Measurements from ENCODE around the gene HTR3C.
"Not testable (repeated sequence)": the region's sequence is repeated elsewhere in the genome, so short reads cannot be mapped to it uniquely, and the experiment has no call there.

HTR3C gene

GRCh38 chr3:184015381-184016019, 37.3 kb upstream of the HTR3C start:
- H3K9me3 ChIP-seq (ENCODE audit: control insufficient read depth in 5 of 5, low read length in 5 of 5), result no peaks in the 10 kb centered on the region
- no peaks in the 10 kb centered on the region for H3K27me3 ChIP-seq (ENCODE audit: control insufficient read depth in 5 of 5, insufficient read depth in 4 of 5, low read length in 5 of 5)
- H3K27ac ChIP-seq (ENCODE audit: low read depth, low read length), result no peak overlapping the region
- peaks cover 8 to 24% (median 17%) of the 10 kb centered on the region in 5 donors for H3K4me1 ChIP-seq (ENCODE audit: control insufficient read depth in 5 of 5, insufficient read depth in 5 of 5, low read length in 5 of 5)
- H3K4me3 ChIP-seq (ENCODE audit: low read depth in 1 of 5, low read length in 5 of 5), result peak overlapping the region in 1 of 5 donors; percentile 32
- H3K36me3 ChIP-seq (ENCODE audit: control insufficient read depth in 5 of 5, insufficient read depth in 5 of 5, low read length in 5 of 5), result peaks cover 3 to 18% (median 12%) of the 10 kb centered on the region in 5 donors
- H3K9ac ChIP-seq (ENCODE audit: low read length in 5 of 5), result no peak overlapping the region

DNA sequence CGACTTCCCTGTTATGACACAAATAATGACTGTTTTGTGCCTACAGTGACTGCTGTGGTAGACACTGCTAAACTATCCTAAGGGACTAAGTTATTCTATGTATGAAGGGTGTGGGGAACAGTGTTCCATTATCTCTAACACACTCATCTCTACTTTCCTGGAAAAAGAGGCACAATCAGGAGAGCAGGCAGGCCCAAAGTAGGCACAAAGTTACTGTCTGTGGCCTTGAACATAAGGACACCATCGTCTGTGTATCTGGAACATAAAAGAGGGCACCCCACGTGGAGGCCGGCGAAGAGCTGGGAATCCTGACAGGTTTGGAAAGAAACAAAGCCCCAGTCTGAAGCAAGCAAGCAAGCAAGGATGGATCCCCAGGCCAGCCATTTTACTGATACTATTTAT, 36.7 kb upstream of the HTR3C start:
- no peaks in the 10 kb centered on the region for H3K9me3 ChIP-seq (ENCODE audit: control insufficient read depth in 5 of 5, low read length in 5 of 5)

DNA sequence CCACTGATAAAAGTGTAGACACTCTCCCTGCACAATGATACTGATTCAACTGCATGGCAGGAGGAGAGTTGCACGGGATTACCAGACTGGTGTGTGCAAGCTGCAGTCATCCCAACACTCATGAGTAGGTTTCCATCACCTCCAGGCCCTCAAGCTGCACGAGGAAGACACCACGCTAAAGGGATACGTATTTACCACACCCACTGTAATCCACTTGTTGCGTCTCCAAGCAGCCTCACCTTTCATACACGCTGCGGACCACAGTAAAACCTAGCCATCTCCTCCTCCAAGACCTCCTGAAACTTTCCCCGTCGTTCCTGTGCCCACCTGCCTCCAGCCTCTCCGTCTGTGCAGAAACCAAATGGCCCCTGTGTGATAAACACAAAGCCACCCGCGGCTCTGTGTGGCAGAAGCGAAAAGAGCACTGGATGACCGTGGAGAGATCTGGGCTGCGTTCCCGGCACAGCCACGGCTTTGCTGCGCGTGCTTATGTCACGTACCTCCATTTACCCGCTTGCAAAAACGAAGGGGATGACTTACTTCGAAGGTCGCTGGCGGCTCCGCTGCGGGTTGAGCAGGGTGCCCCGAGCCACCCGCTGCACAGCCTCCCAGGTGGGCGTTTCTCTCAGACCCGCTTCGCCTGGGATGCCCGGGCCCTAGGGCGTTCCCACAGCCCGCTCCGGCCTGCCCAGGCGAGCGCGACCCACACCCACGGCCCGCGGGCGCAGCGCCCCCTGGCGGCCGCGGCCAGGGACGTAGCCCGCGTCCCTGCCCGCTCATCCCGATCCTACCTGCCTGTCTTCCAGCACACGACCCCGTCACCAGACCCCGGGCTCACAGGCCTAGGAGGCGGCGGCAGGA, 35.8 kb upstream of the HTR3C start:
- Histone ChIP-seq H3K27me3 (ENCODE audit: control insufficient read depth in 5 of 5, insufficient read depth in 4 of 5, low read length in 5 of 5) (no peaks in the 10 kb centered on the region), H3K9me3 (ENCODE audit: control insufficient read depth in 5 of 5, low read length in 5 of 5) (no peaks in the 10 kb centered on the region), H3K4me3 (ENCODE audit: low read depth in 1 of 5, low read length in 5 of 5) (peak overlapping the region; percentile 78 to 100 (median 97)), H3K27ac (ENCODE audit: low read depth, low read length) (peak overlapping the region; percentile 79), H3K4me1 (ENCODE audit: control insufficient read depth in 5 of 5, insufficient read depth in 5 of 5, low read length in 5 of 5) (peaks cover 8 to 24% (median 17%) of the 10 kb centered on the region in 5 donors), H3K36me3 (ENCODE audit: control insufficient read depth in 5 of 5, insufficient read depth in 5 of 5, low read length in 5 of 5) (peaks cover 3 to 13% (median 8%) of the 10 kb centered on the region in 5 donors), H3K9ac (ENCODE audit: low read length in 5 of 5) (peak overlapping the region; percentile 28 to 91 (median 75))

More for the DNA sequence above, 36.7 kb upstream of the HTR3C start:
- Histone ChIP-seq H3K4me1 (ENCODE audit: control insufficient read depth in 5 of 5, insufficient read depth in 5 of 5, low read length in 5 of 5) (peaks cover 8 to 24% (median 17%) of the 10 kb centered on the region in 5 donors), H3K27ac (ENCODE audit: low read depth, low read length) (no peak overlapping the region), H3K9ac (ENCODE audit: low read length in 5 of 5) (peak overlapping the region in 1 of 5 donors; percentile 66), H3K27me3 (ENCODE audit: control insufficient read depth in 5 of 5, insufficient read depth in 4 of 5, low read length in 5 of 5) (no peaks in the 10 kb centered on the region), H3K4me3 (ENCODE audit: low read depth in 1 of 5, low read length in 5 of 5) (peak overlapping the region in 3 of 5 donors; percentile 97 to 100 (median 97)), H3K36me3 (ENCODE audit: control insufficient read depth in 5 of 5, insufficient read depth in 5 of 5, low read length in 5 of 5) (peaks cover 3 to 17% (median 12%) of the 10 kb centered on the region in 5 donors)

- Histone ChIP-seq H3K4me1 (ENCODE audit: control insufficient read depth in 5 of 5, insufficient read depth in 5 of 5, low read length in 5 of 5) (peaks cover 8 to 24% (median 17%) of the 10 kb centered on the region in 5 donors), H3K9me3 (ENCODE audit: control insufficient read depth in 5 of 5, low read length in 5 of 5) (no peaks in the 10 kb centered on the region), H3K4me3 (ENCODE audit: low read depth in 1 of 5, low read length in 5 of 5) (peak within 1 kb of the TSS; percentile 87 to 100 (median 97)), H3K27me3 (ENCODE audit: control insufficient read depth in 5 of 5, insufficient read depth in 4 of 5, low read length in 5 of 5) (no peaks in the 10 kb centered on the region), H3K9ac (ENCODE audit: low read length in 5 of 5) (peak within 1 kb of the TSS; percentile 59 to 91 (median 77)), H3K36me3 (ENCODE audit: control insufficient read depth in 5 of 5, insufficient read depth in 5 of 5, low read length in 5 of 5) (peaks cover under 1 to 8% (median 3%) of the 10 kb centered on the region in 5 donors), H3K27ac (ENCODE audit: low read depth, low read length) (peak within 1 kb of the TSS; percentile 79)
Measured at GRCh38 chr3:184017672-184018423, 35.0 kb upstream of the HTR3C start, which contains the start of gene ABCC5. ABCC5 (minus strand) TSS chr3:184017884; CDS start chr3:184014392, 3,492 bp downstream.

- Histone ChIP-seq H3K27ac (ENCODE audit: low read depth, low read length) (peak overlapping the region; percentile 79), H3K4me3 (ENCODE audit: low read depth in 1 of 5, low read length in 5 of 5) (peak overlapping the region; percentile 87 to 100 (median 97)), H3K36me3 (ENCODE audit: control insufficient read depth in 5 of 5, insufficient read depth in 5 of 5, low read length in 5 of 5) (peaks cover 0 to 3% (median 2%) of the 10 kb centered on the region in 5 donors), H3K27me3 (ENCODE audit: control insufficient read depth in 5 of 5, insufficient read depth in 4 of 5, low read length in 5 of 5) (no peaks in the 10 kb centered on the region), H3K9me3 (ENCODE audit: control insufficient read depth in 5 of 5, low read length in 5 of 5) (no peaks in the 10 kb centered on the region), H3K9ac (ENCODE audit: low read length in 5 of 5) (peak overlapping the region; percentile 59 to 91 (median 77)), H3K4me1 (ENCODE audit: control insufficient read depth in 5 of 5, insufficient read depth in 5 of 5, low read length in 5 of 5) (peaks cover 8 to 24% (median 17%) of the 10 kb centered on the region in 5 donors)
Measured at GRCh38 chr3:184018424-184018973, 34.3 kb upstream of the HTR3C start.

- Histone ChIP-seq H3K9ac (ENCODE audit: low read length in 5 of 5) (no peak overlapping the region), H3K27ac (ENCODE audit: low read depth, low read length) (no peak overlapping the region), H3K36me3 (ENCODE audit: control insufficient read depth in 5 of 5, insufficient read depth in 5 of 5, low read length in 5 of 5) (no peaks in the 10 kb centered on the region), H3K4me3 (ENCODE audit: low read depth in 1 of 5, low read length in 5 of 5) (no peak overlapping the region), H3K4me1 (ENCODE audit: control insufficient read depth in 5 of 5, insufficient read depth in 5 of 5, low read length in 5 of 5) (peaks cover 3 to 7% (median 6%) of the 10 kb centered on the region in 5 donors), H3K9me3 (ENCODE audit: control insufficient read depth in 5 of 5, low read length in 5 of 5) (no peaks in the 10 kb centered on the region), H3K27me3 (ENCODE audit: control insufficient read depth in 5 of 5, insufficient read depth in 4 of 5, low read length in 5 of 5) (peaks cover 0 to 5% (median 0%) of the 10 kb centered on the region in 5 donors)
Measured at GRCh38 chr3:184022323-184022722, 30.5 kb upstream of the HTR3C start.

GRCh38 chr3:184025256-184025655, 27.6 kb upstream of the HTR3C start:
- not testable (repeated sequence) for H3K4me1 ChIP-seq (ENCODE audit: control insufficient read depth in 5 of 5, insufficient read depth in 5 of 5, low read length in 5 of 5); H3K27me3 ChIP-seq (ENCODE audit: control insufficient read depth in 5 of 5, insufficient read depth in 4 of 5, low read length in 5 of 5); H3K9me3 ChIP-seq (ENCODE audit: control insufficient read depth in 5 of 5, low read length in 5 of 5); H3K36me3 ChIP-seq (ENCODE audit: control insufficient read depth in 5 of 5, insufficient read depth in 5 of 5, low read length in 5 of 5); H3K4me3 ChIP-seq (ENCODE audit: low read depth in 1 of 5, low read length in 5 of 5); H3K9ac ChIP-seq (ENCODE audit: low read length in 5 of 5); H3K27ac ChIP-seq (ENCODE audit: low read depth, low read length)

- not testable (repeated sequence) for H3K9me3 ChIP-seq (ENCODE audit: control insufficient read depth in 5 of 5, low read length in 5 of 5); H3K27me3 ChIP-seq (ENCODE audit: control insufficient read depth in 5 of 5, insufficient read depth in 4 of 5, low read length in 5 of 5); H3K4me1 ChIP-seq (ENCODE audit: control insufficient read depth in 5 of 5, insufficient read depth in 5 of 5, low read length in 5 of 5); H3K4me3 ChIP-seq (ENCODE audit: low read depth in 1 of 5, low read length in 5 of 5); H3K36me3 ChIP-seq (ENCODE audit: control insufficient read depth in 5 of 5, insufficient read depth in 5 of 5, low read length in 5 of 5); H3K9ac ChIP-seq (ENCODE audit: low read length in 5 of 5); H3K27ac ChIP-seq (ENCODE audit: low read depth, low read length)
Measured at GRCh38 chr3:184028275-184028890, 24.5 kb upstream of the HTR3C start.

- Histone ChIP-seq H3K9me3 (ENCODE audit: control insufficient read depth in 5 of 5, low read length in 5 of 5) (no peaks in the 10 kb centered on the region), H3K27ac (ENCODE audit: low read depth, low read length) (no peak overlapping the region), H3K4me1 (ENCODE audit: control insufficient read depth in 5 of 5, insufficient read depth in 5 of 5, low read length in 5 of 5) (no peaks in the 10 kb centered on the region), H3K36me3 (ENCODE audit: control insufficient read depth in 5 of 5, insufficient read depth in 5 of 5, low read length in 5 of 5) (no peaks in the 10 kb centered on the region), H3K9ac (ENCODE audit: low read length in 5 of 5) (no peak overlapping the region), H3K27me3 (ENCODE audit: control insufficient read depth in 5 of 5, insufficient read depth in 4 of 5, low read length in 5 of 5) (peaks cover 0 to 5% (median 0%) of the 10 kb centered on the region in 5 donors), H3K4me3 (ENCODE audit: low read depth in 1 of 5, low read length in 5 of 5) (no peak overlapping the region)
Measured at GRCh38 chr3:184029443-184029842, 23.4 kb upstream of the HTR3C start.
